ENCODE measurements around the gene ZNF536.
"Not testable (repeated sequence)": the region's sequence is repeated elsewhere in the genome, so short reads cannot be mapped to it uniquely, and the experiment has no call there.

Gene ZNF536

GRCh38 chr19:30388327-30388726 lies 16.1 kb downstream of the ZNF536 start:
- Mint-ChIP-seq H3K36me3 (no peaks in the 10 kb centered on the region), H3K9me3 (no peaks in the 10 kb centered on the region), H3K4me3 (no peak overlapping the region), H3K27ac (no peak overlapping the region), H3K4me1 (no peaks in the 10 kb centered on the region)
- no peak for DNase-seq (ENCODE audit: low spot score in 2 of 2)
- ATAC-seq, result no peak

GRCh38 chr19:30388819-30389218 lies 16.6 kb downstream of the ZNF536 start:
- H3K4me1 Mint-ChIP-seq, result no peaks in the 10 kb centered on the region
- no peaks in the 10 kb centered on the region for H3K36me3 Mint-ChIP-seq
- peak; percentile 9 for ATAC-seq
- DNase-seq (ENCODE audit: low spot score in 2 of 2), result no peak
- H3K27ac Mint-ChIP-seq, result no peak overlapping the region
- no peaks in the 10 kb centered on the region for H3K9me3 Mint-ChIP-seq
- no peak overlapping the region for H3K4me3 Mint-ChIP-seq

- Mint-ChIP-seq H3K9me3 (no peaks in the 10 kb centered on the region), H3K27ac (no peak overlapping the region), H3K4me1 (no peaks in the 10 kb centered on the region), H3K36me3 (no peaks in the 10 kb centered on the region), H3K4me3 (no peak overlapping the region)
- ATAC-seq (no peak), DNase-seq (ENCODE audit: low spot score in 2 of 2) (no peak)
Observed at GRCh38 chr19:30390356-30390988, 18.3 kb downstream of the ZNF536 start.

- DNase-seq (ENCODE audit: low spot score in 2 of 2) (peak in 1 of 2 donors; percentile 29), ATAC-seq (no peak)
- no peaks in the 10 kb centered on the region for H3K36me3 Mint-ChIP-seq
- H3K4me3 Mint-ChIP-seq, result no peak overlapping the region
- no peaks in the 10 kb centered on the region for H3K4me1 Mint-ChIP-seq
- H3K27ac Mint-ChIP-seq, result no peak overlapping the region
- no peaks in the 10 kb centered on the region for H3K9me3 Mint-ChIP-seq
Observed at GRCh38 chr19:30391052-30391451, 18.9 kb downstream of the ZNF536 start.

GRCh38 chr19:30391554-30392551 lies 19.7 kb downstream of the ZNF536 start:
- no peak for DNase-seq (ENCODE audit: low spot score in 2 of 2)
- H3K27ac Mint-ChIP-seq, result no peak overlapping the region
- no peak for ATAC-seq
- H3K4me1 Mint-ChIP-seq, result no peaks in the 10 kb centered on the region
- H3K4me3 Mint-ChIP-seq, result no peak overlapping the region
- no peaks in the 10 kb centered on the region for H3K36me3 Mint-ChIP-seq
- H3K9me3 Mint-ChIP-seq, result no peaks in the 10 kb centered on the region

- H3K4me3 Mint-ChIP-seq, result no peak overlapping the region
- no peak overlapping the region for H3K27ac Mint-ChIP-seq
- ATAC-seq (no peak), DNase-seq (ENCODE audit: low spot score in 2 of 2) (no peak)
- no peaks in the 10 kb centered on the region for H3K36me3 Mint-ChIP-seq
- no peaks in the 10 kb centered on the region for H3K4me1 Mint-ChIP-seq
- H3K9me3 Mint-ChIP-seq, result no peaks in the 10 kb centered on the region
Observed at GRCh38 chr19:30393046-30393445, 20.9 kb downstream of the ZNF536 start.

GRCh38 chr19:30393729-30394480 lies 21.7 kb downstream of the ZNF536 start:
- DNase-seq (ENCODE audit: low spot score in 2 of 2) (no peak), ATAC-seq (no peak)
- Mint-ChIP-seq H3K27ac (no peak overlapping the region), H3K4me1 (no peaks in the 10 kb centered on the region), H3K36me3 (no peaks in the 10 kb centered on the region), H3K4me3 (no peak overlapping the region), H3K9me3 (no peaks in the 10 kb centered on the region)

- H3K4me1 Mint-ChIP-seq, result no peaks in the 10 kb centered on the region
- ATAC-seq, result no peak
Observed at GRCh38 chr19:30394481-30395151, 22.4 kb downstream of the ZNF536 start.

GRCh38 chr19:30395283-30395682 lies 23.1 kb downstream of the ZNF536 start:
- Mint-ChIP-seq H3K36me3 (no peaks in the 10 kb centered on the region), H3K9me3 (no peaks in the 10 kb centered on the region), H3K4me3 (no peak overlapping the region), H3K27ac (no peak overlapping the region), H3K4me1 (no peaks in the 10 kb centered on the region)
- no peak for DNase-seq (ENCODE audit: low spot score in 2 of 2)
- no peak for ATAC-seq

More at GRCh38 chr19:30394481-30395151, 22.4 kb downstream of the ZNF536 start:
- no peak overlapping the region for H3K27ac Mint-ChIP-seq
- no peaks in the 10 kb centered on the region for H3K36me3 Mint-ChIP-seq
- no peak overlapping the region for H3K4me3 Mint-ChIP-seq
- no peak for DNase-seq (ENCODE audit: low spot score in 2 of 2)
- no peaks in the 10 kb centered on the region for H3K9me3 Mint-ChIP-seq

- not testable (repeated sequence) for H3K27ac Mint-ChIP-seq; DNase-seq (ENCODE audit: low spot score in 2 of 2); H3K4me3 Mint-ChIP-seq; H3K9me3 Mint-ChIP-seq; ATAC-seq; H3K36me3 Mint-ChIP-seq; H3K4me1 Mint-ChIP-seq
Observed at GRCh38 chr19:30398539-30398938, 26.4 kb downstream of the ZNF536 start.

- no peaks in the 10 kb centered on the region for H3K4me1 Mint-ChIP-seq
- DNase-seq (ENCODE audit: low spot score in 2 of 2) (no peak), ATAC-seq (no peak)
- H3K36me3 Mint-ChIP-seq, result no peaks in the 10 kb centered on the region
- H3K9me3 Mint-ChIP-seq, result peaks cover 2% of the 10 kb centered on the region
- no peak overlapping the region for H3K4me3 Mint-ChIP-seq
- H3K27ac Mint-ChIP-seq, result no peak overlapping the region
Observed at GRCh38 chr19:30401956-30402355, 29.8 kb downstream of the ZNF536 start.

- Mint-ChIP-seq H3K27ac (no peak overlapping the region), H3K4me1 (no peaks in the 10 kb centered on the region), H3K36me3 (no peaks in the 10 kb centered on the region), H3K4me3 (no peak overlapping the region), H3K9me3 (peaks cover 2% of the 10 kb centered on the region)
- DNase-seq (ENCODE audit: low spot score in 2 of 2) (no peak), ATAC-seq (no peak)
Observed at GRCh38 chr19:30402436-30403202, 30.4 kb downstream of the ZNF536 start.

GRCh38 chr19:30403203-30403985 lies 31.2 kb downstream of the ZNF536 start:
- Mint-ChIP-seq H3K9me3 (peaks cover 2% of the 10 kb centered on the region), H3K4me1 (no peaks in the 10 kb centered on the region), H3K27ac (no peak overlapping the region), H3K36me3 (no peaks in the 10 kb centered on the region), H3K4me3 (no peak overlapping the region)
- no peak for DNase-seq (ENCODE audit: low spot score in 2 of 2)
- ATAC-seq, result no peak
